GM19043 (cell line): ENCODE results near the gene TMEM239.
A peak's percentile ranks its signal among the peaks of the same experiment; 100 is the strongest.

Source experiments
- ATAC-seq: cut with Tn5 transposase; IDR thresholded peaks from one replicate; pipeline ENCODE4 v1.9.1; 2021; ENCODE audit warnings: low read depth; ENCODE audit not compliant: unreplicated experiment

TMEM239 gene

GRCh38 chr20:2840967-2841531, 24.9 kb downstream of the TMEM239 start:
- ATAC-seq, result peak; percentile 19

GRCh38 chr20:2845607-2846006, 29.4 kb downstream of the TMEM239 start:
- no peak for ATAC-seq

- no peak for ATAC-seq
These were observed 30.5 kb downstream of the TMEM239 start for GRCh38 chr20:2846698-2847097.

GRCh38 chr20:2847802-2848201, 31.6 kb downstream of the TMEM239 start:
- ATAC-seq, result no peak

GRCh38 chr20:2849529-2849928, 33.4 kb downstream of the TMEM239 start:
- no peak for ATAC-seq

GRCh38 chr20:2851086-2851485, 34.9 kb downstream of the TMEM239 start:
- ATAC-seq, result no peak

GRCh38 chr20:2858591-2858990, 42.4 kb downstream of the TMEM239 start:
- no peak for ATAC-seq

- no peak for ATAC-seq
These were observed 43.4 kb downstream of the TMEM239 start for GRCh38 chr20:2859330-2860121.

- ATAC-seq, result no peak
These were observed 48.5 kb downstream of the TMEM239 start for GRCh38 chr20:2864626-2865025.

GRCh38 chr20:2865101-2865500, 48.9 kb downstream of the TMEM239 start:
- no peak for ATAC-seq

- no peak for ATAC-seq
These were observed 49.5 kb downstream of the TMEM239 start for GRCh38 chr20:2865630-2866029.

GRCh38 chr20:2866236-2866635, 50.1 kb downstream of the TMEM239 start:
- ATAC-seq, result no peak

- ATAC-seq, result no peak
These were observed 51.1 kb downstream of the TMEM239 start for GRCh38 chr20:2867081-2867864.
